ENCODE results near the gene UGT1A9.

The UGT1A9 gene

GRCh38 chr2:233818639-233819621 is 147.2 kb downstream of the UGT1A9 start:
- no peaks in the 10 kb centered on the region for H3K9me3 ChIP-seq (ENCODE audit: control insufficient read depth, low read length)

DNA sequence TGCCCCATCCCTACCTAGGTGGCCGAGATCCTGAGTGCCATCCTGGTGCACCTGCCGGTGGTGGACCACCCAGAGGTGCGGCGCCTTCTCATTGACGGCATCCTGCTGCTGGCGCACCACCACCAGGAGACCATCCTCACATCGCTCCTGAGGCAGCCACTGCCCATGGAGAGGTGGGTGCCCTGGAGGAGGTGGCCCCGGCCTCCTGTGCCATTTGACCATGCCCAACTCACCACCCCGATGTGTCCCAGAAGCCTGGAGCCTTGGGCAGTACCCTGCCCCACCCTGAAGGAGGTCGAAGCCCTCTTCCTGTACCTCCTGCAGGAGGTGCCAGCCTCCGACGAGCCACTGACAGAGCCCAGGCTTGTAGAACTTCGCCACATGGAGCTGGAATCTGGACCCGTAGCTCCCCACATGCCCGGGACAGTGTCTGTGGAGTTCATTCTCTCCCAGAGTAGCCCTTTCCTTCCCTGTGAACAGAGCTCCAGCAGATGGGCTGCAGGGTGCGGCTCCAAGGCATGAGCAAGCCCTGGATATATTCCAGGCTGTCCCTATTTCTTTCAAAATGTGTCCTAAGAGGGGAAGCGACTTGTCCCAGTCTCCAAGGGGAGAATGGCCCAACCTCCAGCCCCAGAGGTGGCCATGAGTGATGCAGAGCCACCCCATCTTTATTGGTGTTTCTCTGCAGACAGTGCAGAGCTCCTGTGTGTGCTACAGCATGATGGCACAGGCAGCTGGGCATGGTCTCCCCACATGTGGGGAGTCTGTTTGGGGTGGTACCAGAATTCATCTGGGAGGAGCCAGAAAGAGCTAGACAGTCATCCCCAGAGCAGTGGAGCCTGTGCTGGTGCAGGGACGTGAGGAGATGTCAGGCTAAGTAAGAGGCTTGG is 148.4 kb downstream of the UGT1A9 start:
- Histone ChIP-seq H3K4me3 (ENCODE audit: low read length) (no peak overlapping the region), H3K9ac (ENCODE audit: low read length) (no peak overlapping the region), H3K4me1 (ENCODE audit: control insufficient read depth, insufficient read depth, low read length) (peaks cover 8% of the 10 kb centered on the region), H3K9me3 (ENCODE audit: control insufficient read depth, low read length) (no peaks in the 10 kb centered on the region), H3K27me3 (ENCODE audit: control insufficient read depth, insufficient read depth, low read length) (no peaks in the 10 kb centered on the region), H3K36me3 (ENCODE audit: control insufficient read depth, insufficient read depth, low read length) (no peaks in the 10 kb centered on the region)

More at GRCh38 chr2:233818639-233819621, 147.2 kb downstream of the UGT1A9 start:
- H3K9ac ChIP-seq (ENCODE audit: low read length), result no peak overlapping the region
- H3K36me3 ChIP-seq (ENCODE audit: control insufficient read depth, insufficient read depth, low read length), result no peaks in the 10 kb centered on the region
- H3K4me1 ChIP-seq (ENCODE audit: control insufficient read depth, insufficient read depth, low read length), result peaks cover 8% of the 10 kb centered on the region
- no peaks in the 10 kb centered on the region for H3K27me3 ChIP-seq (ENCODE audit: control insufficient read depth, insufficient read depth, low read length)
- no peak overlapping the region for H3K4me3 ChIP-seq (ENCODE audit: low read length)

DNA sequence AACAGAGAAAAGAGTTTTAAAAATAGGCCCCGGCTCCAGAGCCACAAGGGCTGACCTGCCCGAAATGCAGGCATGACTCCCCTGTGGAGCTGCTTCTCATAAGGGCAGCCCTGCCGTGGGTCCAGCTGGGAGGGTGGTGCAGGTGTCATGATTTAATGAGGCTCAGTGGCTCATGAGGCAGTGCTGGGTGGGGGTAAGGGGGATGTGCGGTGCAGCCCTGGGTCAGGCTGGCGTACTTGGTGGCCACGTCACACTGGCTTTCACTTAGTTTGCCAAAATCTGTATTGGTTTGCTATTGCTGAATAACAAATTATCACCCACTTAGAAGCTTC is 149.0 kb downstream of the UGT1A9 start:
- Histone ChIP-seq H3K4me3 (ENCODE audit: low read length) (no peak overlapping the region), H3K9me3 (ENCODE audit: control insufficient read depth, low read length) (no peaks in the 10 kb centered on the region), H3K4me1 (ENCODE audit: control insufficient read depth, insufficient read depth, low read length) (peaks cover 8% of the 10 kb centered on the region), H3K36me3 (ENCODE audit: control insufficient read depth, insufficient read depth, low read length) (no peaks in the 10 kb centered on the region), H3K9ac (ENCODE audit: low read length) (no peak overlapping the region), H3K27me3 (ENCODE audit: control insufficient read depth, insufficient read depth, low read length) (no peaks in the 10 kb centered on the region)

DNA sequence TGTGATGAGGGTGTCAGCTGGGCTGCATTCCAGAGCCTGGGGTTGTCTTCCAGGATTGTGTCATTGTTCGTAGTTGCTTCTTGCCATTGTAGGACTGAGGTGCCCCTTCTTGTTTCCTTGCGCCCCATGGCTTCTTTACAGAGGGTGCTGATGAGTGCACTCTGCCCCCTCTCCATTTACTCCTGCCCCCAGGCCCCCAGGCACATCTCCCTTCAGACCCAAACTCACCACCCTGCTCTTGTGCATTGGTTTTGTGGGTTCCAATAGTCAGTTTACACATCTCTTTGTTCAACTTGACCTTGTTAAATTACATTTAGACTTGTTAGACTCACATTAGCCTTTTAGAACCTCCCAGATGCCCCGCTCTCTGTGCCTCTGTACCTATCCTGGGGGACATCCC is 149.5 kb downstream of the UGT1A9 start:
- Histone ChIP-seq H3K27me3 (ENCODE audit: control insufficient read depth, insufficient read depth, low read length) (no peaks in the 10 kb centered on the region), H3K9me3 (ENCODE audit: control insufficient read depth, low read length) (no peaks in the 10 kb centered on the region), H3K4me1 (ENCODE audit: control insufficient read depth, insufficient read depth, low read length) (peaks cover 8% of the 10 kb centered on the region), H3K9ac (ENCODE audit: low read length) (no peak overlapping the region), H3K36me3 (ENCODE audit: control insufficient read depth, insufficient read depth, low read length) (no peaks in the 10 kb centered on the region), H3K4me3 (ENCODE audit: low read length) (no peak overlapping the region)

- H3K9ac ChIP-seq (ENCODE audit: low read length), result no peak overlapping the region
- no peaks in the 10 kb centered on the region for H3K27me3 ChIP-seq (ENCODE audit: control insufficient read depth, insufficient read depth, low read length)
- H3K4me1 ChIP-seq (ENCODE audit: control insufficient read depth, insufficient read depth, low read length), result peaks cover 8% of the 10 kb centered on the region
- no peak overlapping the region for H3K4me3 ChIP-seq (ENCODE audit: low read length)
- no peaks in the 10 kb centered on the region for H3K9me3 ChIP-seq (ENCODE audit: control insufficient read depth, low read length)
- no peaks in the 10 kb centered on the region for H3K36me3 ChIP-seq (ENCODE audit: control insufficient read depth, insufficient read depth, low read length)
Observed at GRCh38 chr2:233821709-233822100, 150.0 kb downstream of the UGT1A9 start.

DNA sequence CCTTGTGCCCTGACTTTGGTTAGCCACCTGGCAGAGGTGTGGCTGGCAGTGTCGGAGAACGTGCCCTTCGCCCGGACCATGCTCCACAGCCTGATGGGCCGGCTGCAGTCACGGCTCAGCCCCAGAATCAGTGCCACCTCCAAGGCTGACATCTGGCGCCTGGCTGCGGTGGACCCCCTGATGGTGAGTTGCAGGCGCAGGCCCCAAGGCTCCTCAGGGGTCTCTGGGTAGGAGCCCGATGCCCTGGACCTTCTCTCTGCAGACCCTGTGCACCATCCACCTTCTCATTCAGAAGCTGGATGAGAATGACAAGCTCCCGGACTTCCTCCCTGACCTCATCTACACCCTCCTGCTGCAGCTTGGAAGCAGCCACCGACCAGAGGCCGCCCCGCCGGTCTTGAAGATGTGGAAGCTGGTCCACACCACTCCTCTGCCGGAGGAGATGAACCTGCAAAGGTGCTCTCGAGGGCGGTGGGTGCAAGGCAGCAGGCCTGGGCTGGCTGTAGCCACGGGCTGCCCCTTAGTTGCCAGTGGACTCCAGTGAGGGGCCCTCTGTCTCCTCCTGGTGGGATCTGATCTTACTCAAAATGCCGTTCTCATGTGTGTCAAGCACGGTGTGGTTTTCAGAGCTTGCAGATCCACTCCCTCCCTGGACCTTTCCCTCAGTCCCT is 150.5 kb downstream of the UGT1A9 start:
- H3K4me3 ChIP-seq (ENCODE audit: low read length), result no peak overlapping the region
- H3K27me3 ChIP-seq (ENCODE audit: control insufficient read depth, insufficient read depth, low read length), result no peaks in the 10 kb centered on the region
- peaks cover 8% of the 10 kb centered on the region for H3K4me1 ChIP-seq (ENCODE audit: control insufficient read depth, insufficient read depth, low read length)
- H3K36me3 ChIP-seq (ENCODE audit: control insufficient read depth, insufficient read depth, low read length), result no peaks in the 10 kb centered on the region
- H3K9me3 ChIP-seq (ENCODE audit: control insufficient read depth, low read length), result no peaks in the 10 kb centered on the region
- no peak overlapping the region for H3K9ac ChIP-seq (ENCODE audit: low read length)
